ENCODE data around the gene FKBP4.

DNA sequence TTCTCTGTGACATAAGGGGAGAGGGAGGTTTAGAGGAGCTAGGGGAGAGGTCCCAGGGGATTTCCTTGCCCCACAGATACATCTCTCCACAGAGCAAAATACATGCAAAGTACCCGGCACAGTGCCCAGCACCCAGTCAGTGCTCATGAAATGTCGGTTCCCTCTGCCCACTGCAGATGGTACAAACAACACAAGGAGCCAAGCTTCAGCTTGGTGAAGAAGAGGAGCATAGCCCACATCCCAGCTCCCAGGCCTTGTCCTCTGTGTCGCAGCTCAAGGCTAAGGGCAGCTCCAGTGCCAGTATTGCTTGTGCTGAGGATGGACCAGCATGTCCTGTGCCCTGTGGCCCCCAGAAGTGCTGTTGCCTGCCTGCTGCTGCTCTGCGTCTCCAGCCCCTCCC, 35.0 kb upstream of the FKBP4 start:
- no peak for TF ChIP-seq GABPA (IDR thresholded peaks at IDR 0.05 in 1 of 2, conservative IDR thresholded peaks at IDR 0.05 in 1 of 2)
- no peak for TF ChIP-seq RAD21 (IDR thresholded peaks at IDR 0.05)
- TF ChIP-seq CTCF (IDR thresholded peaks at IDR 0.05; ENCODE audit: low read depth, low read length, missing input control): no peak
- no peak for TF ChIP-seq YY1 (IDR thresholded peaks at IDR 0.05)
- TF ChIP-seq SP1 (IDR thresholded peaks at IDR 0.05): no peak
- no peak for TF ChIP-seq JUND (IDR thresholded peaks at IDR 0.05)
- no peak for TF ChIP-seq REST (IDR thresholded peaks at IDR 0.05)
- no peak for TF ChIP-seq TAF1 (conservative IDR thresholded peaks at IDR 0.05)
- TF ChIP-seq NR2F2 (IDR thresholded peaks at IDR 0.05): no peak
- TF ChIP-seq EGR1 (IDR thresholded peaks at IDR 0.05; ENCODE audit: low read depth in 2 of 2): no peak
- TF ChIP-seq HNF4G (IDR thresholded peaks at IDR 0.05): no peak
- TF ChIP-seq, protein P1, sequence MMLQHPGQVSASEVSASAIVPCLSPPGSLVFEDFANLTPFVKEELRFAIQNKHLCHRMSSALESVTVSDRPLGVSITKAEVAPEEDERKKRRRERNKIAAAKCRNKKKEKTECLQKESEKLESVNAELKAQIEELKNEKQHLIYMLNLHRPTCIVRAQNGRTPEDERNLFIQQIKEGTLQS (IDR thresholded peaks at IDR 0.05): no peak
- no peak for TF ChIP-seq MAX (IDR thresholded peaks at IDR 0.05)
